ENCODE results near the gene RASL11A. TPM values are rescaled to one million over a fixed set of nuclear protein-coding genes. Genes with fewer than 3 reads are reported as not detected.

Gene RASL11A, protein sequence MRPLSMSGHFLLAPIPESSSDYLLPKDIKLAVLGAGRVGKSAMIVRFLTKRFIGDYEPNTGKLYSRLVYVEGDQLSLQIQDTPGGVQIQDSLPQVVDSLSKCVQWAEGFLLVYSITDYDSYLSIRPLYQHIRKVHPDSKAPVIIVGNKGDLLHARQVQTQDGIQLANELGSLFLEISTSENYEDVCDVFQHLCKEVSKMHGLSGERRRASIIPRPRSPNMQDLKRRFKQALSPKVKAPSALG
- total RNA-seq (2016; rRNA removed; fragmentation: Illumina TruSeq; extraction: Trizol) (3.2 and 4.1 TPM in 2 replicates), polyA plus RNA-seq (2011; rRNA removed) (3.0 and 3.7 TPM in 2 replicates), polyA minus RNA-seq (2011; rRNA and poly(A)+ RNA removed; ENCODE audit: low replicate concordance) (9.1 and 16.5 TPM in 2 replicates), Bru-seq, nascent RNA (percentile 42 among the genes with signal in this experiment), BruChase-seq, experiment 1, labeled RNA remaining after a 6-hour chase (percentile 64 among the genes with signal in this experiment), BruChase-seq, experiment 2, labeled RNA remaining after a 2-hour chase (percentile 56 among the genes with signal in this experiment)
- total RNA-seq (2016; cell fraction: cytosol; rRNA removed; fragmentation: Illumina TruSeq; extraction: Trizol; ENCODE audit: low read depth), result 2.2 and 3.8 TPM in 2 replicates
- total RNA-seq (2016; cell fraction: insoluble cytoplasmic fraction; rRNA removed; fragmentation: Illumina TruSeq; extraction: Trizol), result 2.6 and 4.1 TPM in 2 replicates
- total RNA-seq (2016; cell fraction: membrane; rRNA removed; fragmentation: Illumina TruSeq; extraction: Trizol), result 2.7 and 2.9 TPM in 2 replicates
- total RNA-seq (2016; cell fraction: nucleus; rRNA removed; fragmentation: Illumina TruSeq; extraction: Trizol), result 1.4 and 2.3 TPM in 2 replicates
- 2.1 and 2.8 TPM in 2 replicates for polyA plus RNA-seq (2011; cell fraction: cytosol; rRNA removed)
- 1.1 and 1.9 TPM in 2 replicates for polyA plus RNA-seq (2011; cell fraction: nucleus; rRNA removed)
- polyA plus RNA-seq (2012), result 1.0 and 1.2 TPM in 2 replicates
- polyA plus RNA-seq (2016; cell fraction: cytosol; fragmentation: Illumina TruSeq; extraction: Trizol; ENCODE audit: low read depth), result 1.3 and 2.0 TPM in 2 replicates
- 3.1 and 5.6 TPM in 2 replicates for polyA plus RNA-seq (2016; cell fraction: insoluble cytoplasmic fraction; fragmentation: Illumina TruSeq; extraction: Trizol; ENCODE audit: low read depth)
- polyA plus RNA-seq (2016; cell fraction: membrane; fragmentation: Illumina TruSeq; extraction: Trizol; ENCODE audit: low read depth), result 1.9 and 2.7 TPM in 2 replicates
- 1.4 and 4.3 TPM in 2 replicates for polyA plus RNA-seq (2016; cell fraction: nucleus; fragmentation: Illumina TruSeq; extraction: Trizol; ENCODE audit: insufficient read depth, low read depth)
- polyA minus RNA-seq (2011; cell fraction: cytosol; rRNA and poly(A)+ RNA removed), result 2.8 and 5.8 TPM in 2 replicates
- 0.39 and 1.7 TPM in 2 replicates for polyA minus RNA-seq (2011; cell fraction: nucleus; rRNA and poly(A)+ RNA removed)
- long read RNA-seq, experiment 1, result 0 reads
- long read RNA-seq, experiment 2, partial matches to known transcripts, result 0 of 2 reads
- long read RNA-seq, experiment 2, other reads (novel, unspliced or antisense), result 1 of 2 reads

DNA sequence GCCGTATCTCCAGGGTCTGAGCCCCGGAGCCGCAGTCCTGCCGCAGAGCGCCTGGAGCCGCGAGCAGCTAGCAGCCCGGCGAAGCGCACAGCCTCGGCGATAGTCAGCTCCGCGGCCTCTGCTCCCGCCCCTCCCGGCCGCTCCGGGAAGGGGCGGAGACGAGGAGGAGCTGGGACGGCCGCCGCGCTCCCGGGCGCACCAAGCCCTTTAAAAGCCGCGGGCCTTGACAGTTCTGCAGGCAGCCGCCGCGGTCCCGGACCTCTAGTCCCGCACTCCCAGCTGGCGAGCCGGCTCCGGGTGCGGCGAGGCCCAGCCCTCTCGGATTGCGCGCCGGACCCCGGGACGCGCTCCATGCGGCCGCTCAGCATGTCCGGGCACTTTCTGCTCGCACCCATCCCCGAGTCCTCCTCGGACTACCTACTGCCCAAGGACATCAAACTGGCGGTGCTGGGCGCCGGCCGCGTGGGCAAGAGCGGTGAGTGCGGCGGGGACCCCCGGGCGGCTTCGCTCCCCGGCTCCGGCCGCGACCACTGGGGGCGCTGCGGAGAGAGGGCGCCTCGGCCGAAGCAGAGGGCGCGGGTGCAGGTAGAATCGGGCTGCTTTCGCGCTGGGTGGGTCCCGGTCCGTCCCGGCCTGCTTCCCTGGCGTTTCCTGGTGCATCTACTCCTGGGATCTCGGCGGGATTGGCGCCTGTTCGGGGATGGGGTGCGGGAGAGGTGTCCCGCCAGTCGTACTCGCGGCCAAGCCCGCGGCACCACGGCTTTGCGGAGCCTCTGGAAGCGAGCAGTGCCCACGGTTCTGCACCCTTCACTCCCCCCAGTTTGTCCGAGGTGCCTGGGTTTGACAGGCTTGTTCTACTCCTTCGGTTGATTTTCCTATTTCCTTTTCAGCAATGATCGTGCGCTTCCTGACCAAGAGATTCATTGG lies at the start of gene RASL11A:
Gene RASL11A (plus strand): TSS at position 237 of the 927 bp plus-strand sequence. CDS start 115 bp downstream, at position 352.
- FAIRE-seq (no peak), ATAC-seq (peak; percentile 94), DNase-seq (ENCODE audit: low spot score) (peak; percentile 70)
- in situ Hi-C loops (cut with HindIII; ENCODE audit: extremely low pct_ligation_motif_present, low pct_unique_long_range_greater_than_20kb) (no loop called here), intact Hi-C loops (cut with micrococcal nuclease; ENCODE audit: unreplicated experiment) (loop anchor here (5.0 kb wide), 2 partner anchors 86 to 324 kb away; no protein-coding TSS in a partner anchor)
- Histone ChIP-seq H3K4me1 (ENCODE audit: insufficient read depth, low read length) (peaks cover 15% of the 10 kb centered on the region), H3K9ac (ENCODE audit: insufficient read depth, low read depth, low read length) (peak within 1 kb of the TSS; percentile 65), H3K9me3 (ENCODE audit: low read length) (no peaks in the 10 kb centered on the region), H3K27ac (ENCODE audit: extremely low read length, insufficient read depth, low read length) (peak within 1 kb of the TSS; percentile 41), H2AFZ (ENCODE audit: low read length) (peak within 1 kb of the TSS; percentile 35), H3K4me3 (replicated peaks in 1 of 3; ENCODE audit: insufficient read depth in 1 of 3, low read depth in 2 of 3, low read length in 3 of 3) (peak within 1 kb of the TSS; percentile 53 to 84 (median 76)), H3K27me3 (ENCODE audit: control insufficient read depth in 1 of 2, insufficient read depth in 2 of 2, low read length in 2 of 2) (no peaks in the 10 kb centered on the region), H3K4me2 (ENCODE audit: low read depth, low read length) (peak within 1 kb of the TSS; percentile 86), H3K79me2 (ENCODE audit: insufficient read depth, low read length) (no peaks in the 10 kb centered on the region), H4K20me1 (ENCODE audit: insufficient read depth, low read length) (no peaks in the 10 kb centered on the region), H3K36me3 (replicated peaks in 1 of 2; ENCODE audit: control insufficient read depth in 1 of 2, insufficient read depth in 2 of 2, low read length in 2 of 2) (no peaks in the 10 kb centered on the region)
- BruUV-seq (replicated peaks), result no TSS peak
- WGBS (ENCODE audit: low lambda C conversion rate), result under 1% methylated on average over 22 of the region's 99 CpGs
- CTCF ChIA-PET (ENCODE audit: low intra/inter-chr PET ratio, low total read pairs), result no interaction called here
- POLR2A ChIA-PET, result interaction anchor here (0.9 to 1.2 kb wide), 6 partner anchors 14 to 288 kb away, joined by 3 to 10 read pairs (median 4); partner anchors contain the start of gene RPL21
- TF ChIP-seq RFX1 (IDR thresholded peaks at IDR 0.05) (no peak), JDP2 (CRISPR knock-in tag; IDR thresholded peaks at IDR 0.05; ENCODE audit: borderline replicate concordance) (no peak), ZNF782 (CRISPR knock-in tag; IDR thresholded peaks at IDR 0.05; ENCODE audit: borderline replicate concordance) (peak; percentile 71; the same call in 1 of the 2 replicates), PATZ1 (CRISPR knock-in tag; IDR thresholded peaks at IDR 0.05) (peak; percentile 60; the same call in 1 of the 2 replicates), CCAR2 (optimal IDR thresholded peaks at IDR 0.05; ENCODE audit: low read depth, low read length) (no peak), ZNF160 (CRISPR knock-in tag; IDR thresholded peaks at IDR 0.05) (no peak), ZNF720 (CRISPR knock-in tag; IDR thresholded peaks at IDR 0.05) (no peak), ZNF883 (CRISPR knock-in tag; IDR thresholded peaks at IDR 0.05; ENCODE audit: not compliant biosample characterization) (peak; percentile 59), MTA1 (CRISPR knock-in tag; IDR thresholded peaks at IDR 0.05; ENCODE audit: borderline replicate concordance) (no peak)
- TF ChIP-seq, protein P1, sequence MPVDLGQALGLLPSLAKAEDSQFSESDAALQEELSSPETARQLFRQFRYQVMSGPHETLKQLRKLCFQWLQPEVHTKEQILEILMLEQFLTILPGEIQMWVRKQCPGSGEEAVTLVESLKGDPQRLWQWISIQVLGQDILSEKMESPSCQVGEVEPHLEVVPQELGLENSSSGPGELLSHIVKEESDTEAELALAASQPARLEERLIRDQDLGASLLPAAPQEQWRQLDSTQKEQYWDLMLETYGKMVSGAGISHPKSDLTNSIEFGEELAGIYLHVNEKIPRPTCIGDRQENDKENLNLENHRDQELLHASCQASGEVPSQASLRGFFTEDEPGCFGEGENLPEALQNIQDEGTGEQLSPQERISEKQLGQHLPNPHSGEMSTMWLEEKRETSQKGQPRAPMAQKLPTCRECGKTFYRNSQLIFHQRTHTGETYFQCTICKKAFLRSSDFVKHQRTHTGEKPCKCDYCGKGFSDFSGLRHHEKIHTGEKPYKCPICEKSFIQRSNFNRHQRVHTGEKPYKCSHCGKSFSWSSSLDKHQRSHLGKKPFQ (CRISPR knock-in tag; IDR thresholded peaks at IDR 0.05; ENCODE audit: insufficient replicate concordance), result peak; percentile 25
- TF ChIP-seq, protein P2, sequence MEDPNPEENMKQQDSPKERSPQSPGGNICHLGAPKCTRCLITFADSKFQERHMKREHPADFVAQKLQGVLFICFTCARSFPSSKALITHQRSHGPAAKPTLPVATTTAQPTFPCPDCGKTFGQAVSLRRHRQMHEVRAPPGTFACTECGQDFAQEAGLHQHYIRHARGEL (CRISPR knock-in tag; IDR thresholded peaks at IDR 0.05), result no peak
- TF ChIP-seq, protein P3, sequence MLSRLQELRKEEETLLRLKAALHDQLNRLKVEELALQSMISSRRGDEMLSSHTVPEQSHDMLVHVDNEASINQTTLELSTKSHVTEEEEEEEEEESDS (CRISPR knock-in tag; IDR thresholded peaks at IDR 0.05; ENCODE audit: borderline replicate concordance), result no peak
